KG1 (cell line): ENCODE measurements around the gene CMTM4.

Source experiments
- DNase-seq: peaks from one replicate; lab custom pipeline; 2025; lab: John Stamatoyannopoulos, UW

The CMTM4 gene

GRCh38 chr16:66696669-66697630 is at the start of gene CMTM4:
CMTM4 (minus strand) TSS chr16:66696743; CDS start chr16:66696525, 218 bp downstream.
- DNase-seq, result peak; percentile 63

DNA sequence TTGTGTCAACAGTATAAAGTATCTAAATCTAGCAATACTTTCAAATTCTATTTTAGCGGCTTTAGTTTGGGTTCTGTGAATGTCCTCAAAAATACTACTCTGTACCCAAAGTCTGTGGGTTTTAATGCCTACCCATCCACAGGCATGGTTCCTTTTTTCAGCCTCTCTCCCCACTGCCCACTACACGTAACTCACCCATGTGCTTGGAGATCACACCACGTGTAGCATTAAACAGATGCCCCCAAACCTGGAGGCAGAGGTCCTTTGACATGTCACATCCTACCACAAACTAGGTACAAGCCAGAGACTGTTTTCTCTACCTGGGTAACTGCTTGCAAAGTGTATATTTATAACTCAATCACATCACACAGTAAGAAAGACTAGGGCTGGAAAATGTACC is 49.5 kb upstream of the CMTM4 start:
- no peak for DNase-seq

- DNase-seq, result no peak
Observed at GRCh38 chr16:66741950-66742808, 45.6 kb upstream of the CMTM4 start.

- DNase-seq, result no peak
Observed at GRCh38 chr16:66741169-66741900, 44.8 kb upstream of the CMTM4 start.

DNA sequence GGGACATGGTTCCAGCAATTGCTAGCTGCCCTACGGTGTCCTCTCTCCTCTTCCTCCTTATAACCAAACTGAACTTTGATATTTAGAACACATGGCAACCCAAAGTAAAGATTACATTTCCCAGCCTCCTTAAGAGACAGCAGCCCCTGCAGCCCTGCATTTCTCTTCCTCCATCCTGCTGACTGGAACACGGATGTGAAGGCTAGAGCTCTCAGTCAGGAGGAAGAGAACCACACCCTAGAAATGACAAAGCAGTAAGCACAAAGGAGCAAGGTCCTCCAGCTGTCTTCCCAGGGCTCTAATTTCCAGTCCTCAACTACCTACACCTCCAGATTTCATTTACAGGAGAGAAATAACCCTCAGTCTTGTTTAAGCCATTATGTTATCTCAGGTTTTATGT is 44.0 kb upstream of the CMTM4 start:
- no peak for DNase-seq

- DNase-seq, result no peak
Observed at GRCh38 chr16:66740010-66740409, 43.5 kb upstream of the CMTM4 start.

DNA sequence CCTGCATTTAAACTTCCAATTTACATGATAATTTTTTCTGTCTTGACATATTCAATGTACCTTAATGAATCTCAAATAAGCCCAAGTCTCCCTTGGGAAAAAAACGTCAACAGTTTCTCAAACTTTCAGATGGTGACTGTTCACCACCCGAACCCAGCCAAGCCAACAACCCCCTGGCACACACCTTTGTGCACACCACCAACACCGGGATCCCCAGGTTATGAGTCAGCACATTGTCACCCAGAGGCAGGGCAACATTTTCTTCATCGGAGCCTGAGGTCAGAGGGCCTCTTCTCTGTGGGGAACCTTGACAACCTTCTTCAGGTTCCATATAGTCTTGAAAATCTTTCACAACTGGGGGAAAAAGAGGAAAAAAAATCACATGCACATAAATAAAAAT is 39.3 kb upstream of the CMTM4 start:
- no peak for DNase-seq

GRCh38 chr16:66731101-66731500 is 34.6 kb upstream of the CMTM4 start:
- no peak for DNase-seq

- DNase-seq, result no peak
Observed at GRCh38 chr16:66728804-66729203, 32.3 kb upstream of the CMTM4 start.

DNA sequence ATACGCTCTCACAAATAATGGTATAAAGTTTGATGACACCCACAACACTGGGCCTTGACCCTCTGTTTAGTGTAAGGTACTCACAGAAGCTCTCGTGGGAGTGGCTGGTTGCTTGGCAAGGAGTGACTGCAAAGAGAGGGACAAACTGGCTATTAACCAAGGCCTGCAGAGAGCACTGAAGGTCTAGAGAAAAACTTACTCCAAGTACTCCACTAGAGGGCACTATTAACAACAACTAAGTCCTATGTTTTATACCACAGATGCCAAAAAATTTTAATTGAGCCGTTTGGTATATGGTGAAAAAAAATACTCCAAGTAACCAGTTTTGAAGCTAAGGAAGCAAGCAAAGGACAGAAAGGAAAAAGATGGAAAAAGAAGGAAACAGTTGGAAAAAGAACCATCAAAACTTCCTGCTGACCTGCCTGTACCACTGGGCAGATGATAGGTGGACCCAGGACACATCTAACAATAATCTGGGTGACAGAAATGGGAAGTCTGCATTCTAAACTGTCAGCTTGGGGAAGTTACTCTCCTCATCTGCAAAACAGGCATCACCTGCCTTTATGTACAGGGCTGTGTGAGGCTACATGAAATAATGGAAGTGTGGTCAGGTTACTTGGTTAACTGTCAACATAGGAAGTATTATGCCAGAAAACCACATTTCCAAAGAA is 31.7 kb upstream of the CMTM4 start:
- peak; percentile 68 for DNase-seq

GRCh38 chr16:66720766-66721165 is 24.2 kb upstream of the CMTM4 start:
- DNase-seq, result no peak

DNA sequence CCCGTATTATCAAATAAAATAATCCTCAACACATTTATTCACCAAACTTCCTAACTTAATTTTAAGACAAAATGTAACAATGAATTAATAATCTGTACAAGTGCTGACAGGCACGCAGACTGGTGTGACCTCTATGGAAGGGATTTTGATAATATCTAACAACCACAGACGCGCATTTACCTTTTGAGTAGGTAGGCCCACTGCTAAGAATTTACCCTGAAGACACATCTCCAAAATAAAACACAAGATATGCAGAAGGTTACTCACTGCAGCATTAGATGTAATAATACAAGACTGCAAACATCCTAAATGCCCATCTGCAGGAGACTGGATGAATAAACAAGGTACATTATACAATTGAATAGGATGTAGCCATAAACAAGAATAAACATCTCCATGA is 22.7 kb upstream of the CMTM4 start:
- DNase-seq, result no peak

GRCh38 chr16:66717776-66718175 is 21.2 kb upstream of the CMTM4 start:
- no peak for DNase-seq

GRCh38 chr16:66717112-66717675 is 20.7 kb upstream of the CMTM4 start:
- DNase-seq, result no peak

GRCh38 chr16:66714654-66715307 is 18.2 kb upstream of the CMTM4 start:
- no peak for DNase-seq

DNA sequence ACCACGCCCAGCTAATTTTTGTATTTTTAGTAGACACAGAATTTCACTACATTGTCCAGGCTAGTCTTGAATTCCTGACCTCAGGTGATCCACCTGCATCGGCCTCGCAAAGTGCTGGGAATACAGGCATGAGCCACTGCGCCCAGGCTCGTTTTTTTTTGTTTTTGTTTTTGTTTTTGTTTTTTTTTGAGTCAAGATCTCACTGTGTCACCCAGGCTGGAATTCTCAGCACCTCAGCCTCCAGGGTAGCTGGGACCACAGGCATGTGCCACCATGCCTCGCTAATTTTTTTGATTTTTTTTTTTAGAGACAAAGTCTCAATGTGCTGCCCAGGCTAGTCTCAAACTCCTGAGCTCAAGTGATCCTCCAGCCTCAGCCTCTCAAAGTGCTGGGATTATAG is 17.5 kb upstream of the CMTM4 start:
- no peak for DNase-seq

GRCh38 chr16:66713076-66713475 is 16.5 kb upstream of the CMTM4 start:
- no peak for DNase-seq

DNA sequence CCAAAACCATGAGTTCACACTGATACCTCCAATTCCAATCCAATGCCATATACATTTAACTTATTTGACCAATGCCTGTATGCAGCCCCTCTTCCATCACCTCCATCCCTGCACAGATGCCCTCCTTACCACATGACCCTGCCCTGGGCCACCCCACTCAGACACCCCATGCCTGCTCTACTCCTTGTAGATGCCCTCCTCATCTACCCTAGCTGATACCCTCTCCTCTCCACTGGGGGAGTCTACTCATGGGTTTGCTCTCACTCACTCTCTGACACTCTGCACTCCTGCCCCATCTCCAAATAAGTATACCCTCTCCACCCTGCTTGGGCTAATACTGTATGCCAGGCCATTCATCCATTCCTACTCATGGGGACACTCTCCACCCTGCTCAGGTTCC is 16.0 kb upstream of the CMTM4 start:
- no peak for DNase-seq

GRCh38 chr16:66711581-66711980 is 15.0 kb upstream of the CMTM4 start:
- no peak for DNase-seq

DNA sequence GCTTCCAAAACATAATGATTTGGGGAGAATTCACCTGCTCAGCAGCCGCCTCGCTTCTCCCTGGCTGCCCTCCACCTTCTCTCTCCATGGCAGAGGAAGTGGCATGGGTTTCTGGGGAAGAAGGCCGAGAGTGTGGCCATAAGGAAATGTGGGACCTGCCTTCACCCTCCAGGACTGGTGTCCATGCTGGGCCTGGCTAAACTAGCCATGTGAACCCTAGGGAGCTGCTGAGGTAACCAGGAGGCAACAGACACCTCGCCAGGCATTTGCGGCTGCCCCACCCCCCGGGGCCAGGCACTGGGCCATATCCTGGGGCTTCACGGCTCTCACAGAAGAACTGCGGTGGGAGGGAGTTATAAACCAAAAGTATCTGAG is 9.9 kb upstream of the CMTM4 start:
- DNase-seq, result no peak
